DMS53 (cell line): ENCODE data around the gene UGT2B7.
A peak's percentile ranks its signal among the peaks of the same experiment; 100 is the strongest.
"Not testable (repeated sequence)": the region's sequence is repeated elsewhere in the genome, so short reads cannot be mapped to it uniquely, and the experiment has no call there.

Source experiments
- DNase-seq: peaks from one replicate; lab custom pipeline; 2025; lab: John Stamatoyannopoulos, UW

Gene UGT2B7

DNA sequence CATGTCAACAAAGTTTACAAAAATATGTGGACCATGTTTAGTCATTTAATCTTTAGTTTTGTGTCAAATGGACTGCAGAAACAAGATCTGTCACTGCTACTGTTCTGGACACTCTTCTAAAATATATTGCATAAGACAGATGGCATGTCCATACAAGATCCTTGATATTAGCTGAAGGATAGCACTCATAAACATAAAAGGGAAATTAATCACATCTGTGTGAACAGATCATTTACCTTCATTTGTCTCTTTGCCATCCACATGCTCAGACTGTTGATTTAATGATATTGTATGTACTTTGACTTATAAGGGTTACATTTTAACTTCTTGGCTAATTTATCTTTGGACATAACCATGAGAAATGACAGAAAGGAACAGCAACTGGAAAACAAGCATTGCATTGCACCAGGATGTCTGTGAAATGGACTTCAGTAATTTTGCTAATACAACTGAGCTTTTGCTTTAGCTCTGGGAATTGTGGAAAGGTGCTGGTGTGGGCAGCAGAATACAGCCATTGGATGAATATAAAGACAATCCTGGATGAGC, at the start of gene UGT2B7:
Gene UGT2B7 (plus strand): TSS at position 364 of the 546 bp plus-strand sequence. CDS start 47 bp downstream, at position 411.
- peak; percentile 38 for DNase-seq

DNA sequence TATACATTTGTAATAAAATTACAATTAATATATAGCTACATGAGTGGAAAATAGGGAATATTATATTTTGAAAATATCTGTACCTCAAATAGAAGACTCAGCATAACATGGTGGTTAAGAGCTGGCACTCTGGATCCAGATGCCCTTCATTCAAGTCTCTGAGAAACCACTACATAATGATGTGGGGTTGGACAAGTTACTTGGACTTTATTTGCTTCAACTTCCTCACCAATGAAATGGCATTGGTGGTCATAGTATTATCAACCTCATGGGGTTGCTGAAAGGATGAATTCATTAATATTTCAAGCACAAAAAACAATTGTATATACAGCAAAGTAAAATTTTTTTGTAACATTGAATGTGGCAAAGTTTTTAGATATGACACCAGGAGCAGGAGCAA, 46.4 kb upstream of the UGT2B7 start:
- DNase-seq, result no peak

DNA sequence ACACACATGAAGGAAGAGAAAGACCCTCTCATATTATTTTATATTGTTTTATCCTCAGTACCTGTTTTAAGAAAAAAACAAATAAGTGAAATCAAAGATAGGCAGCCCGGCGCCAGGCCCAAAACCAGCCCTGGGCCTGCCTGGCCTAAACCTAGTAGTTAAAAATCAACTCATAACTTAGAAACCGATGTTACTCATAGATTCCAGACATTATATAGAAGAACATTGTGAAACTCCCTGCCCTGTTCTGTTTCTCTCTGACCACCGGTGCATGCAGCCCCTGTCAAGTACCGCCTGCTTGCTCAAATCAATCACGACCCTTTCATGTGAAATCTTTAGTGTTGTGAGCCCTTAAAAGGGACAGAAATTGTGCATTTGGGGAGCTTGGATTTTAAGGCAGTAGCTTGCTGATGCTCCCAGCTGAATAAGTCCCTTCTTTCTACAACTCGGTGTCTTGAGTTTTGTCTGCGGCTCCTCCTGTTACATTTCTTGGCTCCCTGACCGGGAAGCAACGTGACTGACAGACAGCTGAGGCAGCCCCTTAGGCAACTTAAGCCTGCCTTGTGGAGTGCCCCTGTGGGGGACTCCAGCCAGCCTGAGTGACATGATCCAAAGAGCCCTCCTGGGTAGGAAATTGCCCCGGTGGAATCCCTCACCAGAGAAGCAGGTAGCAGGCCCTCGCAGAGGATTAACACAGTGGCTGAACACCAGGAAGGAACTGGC, 45.3 kb upstream of the UGT2B7 start:
- not testable (repeated sequence) for DNase-seq

DNA sequence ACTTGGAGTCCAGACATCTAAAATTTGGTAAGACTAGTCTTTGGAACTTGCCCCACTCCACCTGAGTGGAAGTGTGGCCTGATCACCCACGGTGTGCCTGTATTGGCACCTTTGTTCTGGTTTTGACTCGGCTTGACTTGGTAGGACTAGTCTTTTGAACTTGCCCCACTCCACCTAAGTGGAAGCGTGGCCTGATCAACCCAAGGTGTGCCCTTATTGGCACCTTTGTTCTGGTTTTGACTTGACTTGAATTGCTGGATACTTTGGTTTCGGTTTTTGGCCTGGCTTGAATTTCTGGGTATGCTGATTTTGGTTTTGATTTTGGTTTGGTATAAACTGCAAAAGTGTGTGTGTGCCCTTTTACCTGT, 44.7 kb upstream of the UGT2B7 start:
- DNase-seq, result no peak

DNA sequence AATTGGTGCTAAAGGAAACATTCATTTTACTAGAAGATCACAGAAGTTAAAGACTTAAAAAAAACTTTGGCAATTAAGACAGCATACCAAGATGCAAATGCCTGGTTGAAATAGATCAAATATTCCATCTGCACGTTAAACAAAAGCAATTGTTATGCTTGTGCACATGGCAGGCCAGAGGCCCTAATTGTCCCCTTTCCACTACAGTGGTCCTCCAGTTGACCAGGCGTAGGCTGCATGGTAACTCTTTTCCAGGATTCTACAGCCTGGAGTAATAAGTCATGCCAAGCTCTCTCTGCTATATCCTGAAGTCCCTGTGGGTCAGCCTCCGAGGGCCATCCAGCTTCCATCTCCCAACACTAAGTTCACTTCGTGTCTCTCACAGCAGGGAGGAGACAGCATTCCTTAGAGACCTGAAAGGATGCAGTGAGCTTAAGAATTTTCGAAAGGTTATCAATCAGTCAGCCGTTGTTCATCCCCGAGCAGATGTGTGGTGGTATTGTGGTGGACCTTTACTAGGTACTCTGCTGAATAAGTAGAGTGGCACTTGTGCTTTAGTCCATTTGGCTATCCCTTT, 42.9 kb upstream of the UGT2B7 start:
- not testable (repeated sequence) for DNase-seq

DNA sequence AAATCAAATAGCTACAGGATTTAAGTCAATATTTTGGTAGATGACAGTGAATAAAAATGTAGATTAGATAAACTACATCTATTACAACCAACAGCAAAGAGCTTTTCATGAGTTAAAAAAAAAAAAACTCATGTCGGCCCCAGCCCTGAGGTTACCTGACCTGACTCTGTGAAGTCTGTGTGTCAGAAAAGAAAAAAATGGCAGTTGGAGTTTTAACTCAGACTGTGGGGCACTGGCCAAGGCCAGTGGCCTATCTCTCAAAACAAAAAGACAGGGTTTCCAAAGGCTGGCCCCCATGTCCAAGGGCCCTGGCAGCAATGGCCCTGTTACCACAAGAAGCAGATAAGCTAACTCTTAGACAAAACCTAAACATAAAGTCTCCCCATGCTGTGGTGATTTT, 42.2 kb upstream of the UGT2B7 start:
- DNase-seq, result not testable (repeated sequence)

DNA sequence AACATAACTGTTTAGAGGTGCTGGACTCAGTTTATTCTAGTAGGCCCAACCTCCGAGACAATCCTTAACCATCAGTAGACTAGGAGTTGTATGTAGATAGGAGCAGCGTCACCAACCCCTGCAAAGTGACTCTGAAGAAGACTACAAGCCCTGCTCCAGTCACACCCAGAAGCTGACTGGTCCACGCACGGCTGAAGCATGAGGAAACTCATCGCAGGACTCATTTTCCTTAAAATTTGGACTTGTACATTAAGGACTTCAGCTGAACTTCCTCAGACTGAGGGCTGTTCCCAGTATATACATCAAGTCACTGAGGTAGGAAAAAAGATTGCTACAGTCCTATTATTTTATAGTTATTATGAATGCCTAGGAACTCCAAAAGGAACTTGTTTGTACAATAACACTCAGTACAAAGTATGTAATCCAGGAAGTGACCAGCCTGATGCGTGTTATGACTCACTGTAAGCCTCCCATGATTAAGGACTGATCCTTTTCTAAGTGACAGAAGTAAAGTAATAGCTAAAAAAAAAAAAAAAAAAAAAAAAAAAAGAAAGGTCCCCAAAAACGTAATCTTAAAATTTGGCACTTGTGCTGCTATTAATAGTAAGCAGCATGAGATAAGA, 41.6 kb upstream of the UGT2B7 start:
- DNase-seq, result peak; percentile 77

DNA sequence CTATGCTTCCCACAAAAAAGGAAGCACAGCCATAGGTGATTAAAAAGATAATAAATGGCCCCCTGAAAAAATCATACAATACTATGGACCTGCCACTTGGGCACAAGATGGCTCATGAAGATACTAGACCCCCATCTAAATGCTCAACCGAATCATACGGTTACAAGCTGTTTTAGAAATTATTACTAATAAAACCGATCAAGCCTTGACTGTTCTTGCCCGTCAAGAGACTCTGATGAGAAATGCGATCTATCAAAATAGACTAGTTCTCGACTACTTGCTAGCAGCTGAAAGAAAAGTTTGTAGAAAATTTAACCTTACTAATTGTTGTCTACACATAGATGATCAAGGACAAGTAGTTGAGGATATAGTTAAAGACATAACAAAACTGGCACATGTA, 40.1 kb upstream of the UGT2B7 start:
- no peak for DNase-seq

DNA sequence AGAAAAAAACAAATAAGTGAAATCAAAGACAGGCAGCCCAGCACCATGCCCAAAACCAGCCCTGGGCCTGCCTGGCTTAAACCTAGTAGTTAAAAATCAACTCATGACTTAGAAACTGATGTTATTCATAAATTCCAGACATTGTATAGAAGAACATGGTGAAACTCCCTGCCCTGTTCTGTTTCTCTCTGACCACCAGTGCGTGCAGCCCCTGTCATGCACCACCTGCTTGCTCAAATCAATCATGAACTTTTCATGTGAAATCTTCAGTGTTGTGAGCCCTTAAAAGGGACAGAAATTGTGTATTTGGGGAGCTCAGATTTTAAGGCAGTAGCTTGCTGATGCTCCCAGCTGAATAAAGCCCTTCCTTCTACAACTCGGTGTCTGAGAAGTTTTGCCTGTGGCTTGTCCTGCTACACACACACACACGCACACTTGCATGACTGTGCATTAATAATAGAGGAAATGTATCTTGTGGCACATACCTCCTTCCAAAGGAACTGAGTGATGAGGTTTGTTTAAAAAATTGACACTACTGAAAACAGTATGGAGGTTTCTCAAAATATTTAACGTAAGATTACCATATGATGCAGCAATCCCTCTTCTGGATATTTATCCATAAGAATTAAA, 39.2 kb upstream of the UGT2B7 start:
- DNase-seq, result no peak

DNA sequence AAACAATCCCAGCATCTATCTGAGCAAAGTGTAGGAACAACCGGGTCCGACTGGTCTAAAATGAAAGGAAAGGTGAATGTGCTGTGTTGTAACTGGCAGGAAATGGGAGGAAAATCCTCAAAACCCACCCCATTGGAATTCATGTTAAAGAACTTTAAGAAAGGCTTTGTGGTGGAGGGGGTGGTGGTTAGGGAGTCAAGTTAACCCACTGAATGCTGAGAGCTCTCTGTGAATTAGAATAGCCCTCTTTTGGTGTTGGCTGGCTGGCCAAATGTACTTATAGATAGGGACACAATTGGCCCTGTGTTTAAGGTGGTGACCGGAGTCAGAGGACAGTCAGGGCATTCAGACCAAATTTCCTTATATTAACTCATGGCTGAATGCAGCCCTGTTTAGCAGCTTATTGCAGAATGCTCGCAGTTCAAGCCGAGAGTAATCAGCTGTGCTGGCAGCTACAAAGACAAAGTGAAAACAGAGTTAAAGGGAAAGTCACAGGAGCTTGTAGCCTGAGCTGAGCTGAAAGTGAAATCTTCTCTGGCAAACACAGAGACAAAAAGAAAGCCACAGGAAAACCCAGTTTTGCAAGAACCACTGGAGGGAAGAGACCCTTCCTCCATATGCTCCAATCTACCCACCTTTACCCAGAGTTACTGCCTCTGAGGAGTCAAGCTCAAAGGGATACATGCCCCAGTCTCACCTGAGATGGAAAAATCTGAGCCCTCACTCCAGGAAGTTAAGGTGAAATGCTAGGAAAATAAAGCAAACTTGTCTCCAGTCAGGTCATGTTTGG, 38.5 kb upstream of the UGT2B7 start:
- peak; percentile 7 for DNase-seq

DNA sequence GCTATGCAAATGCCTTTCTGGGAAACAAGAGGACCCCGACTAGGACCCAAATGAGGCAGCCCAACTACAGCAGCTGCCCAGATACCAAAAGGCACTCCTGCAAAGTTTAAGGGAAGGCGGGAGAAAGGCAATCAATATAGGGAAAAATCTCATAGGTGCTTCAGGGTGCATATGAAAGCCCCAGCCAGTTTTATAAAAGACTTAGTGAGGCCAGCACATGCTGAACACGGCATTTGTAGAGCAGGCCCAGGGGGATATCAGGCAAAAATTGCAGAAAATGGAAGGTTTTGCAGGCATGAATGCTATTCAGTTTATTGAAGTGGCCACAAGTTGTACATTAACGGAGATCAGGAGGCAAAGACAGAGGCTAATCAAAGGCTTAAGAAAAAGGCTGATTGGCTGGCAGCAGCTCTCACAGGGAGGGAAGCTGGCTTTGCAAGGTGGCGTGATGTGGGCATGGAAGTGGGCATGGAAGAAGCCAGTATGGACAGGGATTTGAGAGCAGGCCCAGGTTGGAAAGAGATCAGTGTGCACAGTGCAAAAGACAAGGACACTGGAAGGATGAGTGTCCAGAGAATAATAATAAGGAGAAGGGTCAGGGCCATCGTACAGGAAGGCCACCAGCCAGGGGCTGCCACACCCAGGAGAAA, 37.7 kb upstream of the UGT2B7 start:
- DNase-seq, result no peak

DNA sequence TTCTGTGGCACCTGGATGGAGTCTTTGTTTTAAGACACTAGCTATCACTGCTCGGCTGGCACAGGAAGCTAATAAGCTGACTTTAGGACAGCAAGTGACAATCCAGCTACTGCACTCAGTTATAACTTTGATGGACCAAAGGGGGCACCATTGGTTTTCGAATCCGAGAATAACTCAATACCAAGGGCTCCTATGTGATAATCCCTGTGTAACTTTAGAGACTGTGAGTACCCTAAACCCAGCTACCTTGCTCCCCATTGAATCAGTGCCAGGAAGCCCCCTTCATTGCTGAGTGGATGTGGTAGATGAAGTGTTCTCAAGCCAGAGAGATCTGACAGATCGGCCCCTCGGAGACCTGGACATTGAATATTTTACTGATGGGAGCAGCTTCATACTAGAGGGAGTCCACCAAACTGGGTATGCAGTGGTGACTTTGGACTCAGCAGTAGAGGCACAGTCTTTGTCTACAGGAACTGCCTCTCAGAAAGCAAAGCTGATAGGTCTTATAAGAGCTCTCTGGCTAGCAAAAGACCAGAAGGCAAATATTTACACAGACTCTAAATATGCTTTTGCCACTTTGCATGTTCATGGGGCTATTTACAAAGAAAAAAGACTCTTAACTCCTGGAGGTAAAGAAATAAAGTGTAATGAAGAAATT, 35.5 kb upstream of the UGT2B7 start:
- DNase-seq, result peak; percentile 61

DNA sequence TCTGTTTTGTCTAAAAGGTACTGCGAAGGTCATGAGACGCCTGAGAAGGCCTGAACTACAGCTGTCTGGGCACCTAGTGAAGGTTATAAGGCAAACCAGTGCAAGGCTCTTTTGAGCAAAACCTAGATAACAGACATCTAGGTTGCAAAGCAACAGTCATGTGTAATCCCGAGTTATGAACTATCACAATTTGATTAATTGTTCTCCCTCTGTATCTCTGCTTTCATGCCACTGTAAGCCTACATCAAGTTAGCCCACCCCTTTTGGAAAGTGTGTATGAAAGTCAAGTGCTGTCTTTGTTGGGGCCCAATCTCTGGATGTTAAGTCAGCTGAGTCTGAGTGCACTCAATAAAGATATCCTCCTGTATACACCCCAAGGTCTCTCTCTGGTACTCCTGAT, 31.9 kb upstream of the UGT2B7 start:
- no peak for DNase-seq

DNA sequence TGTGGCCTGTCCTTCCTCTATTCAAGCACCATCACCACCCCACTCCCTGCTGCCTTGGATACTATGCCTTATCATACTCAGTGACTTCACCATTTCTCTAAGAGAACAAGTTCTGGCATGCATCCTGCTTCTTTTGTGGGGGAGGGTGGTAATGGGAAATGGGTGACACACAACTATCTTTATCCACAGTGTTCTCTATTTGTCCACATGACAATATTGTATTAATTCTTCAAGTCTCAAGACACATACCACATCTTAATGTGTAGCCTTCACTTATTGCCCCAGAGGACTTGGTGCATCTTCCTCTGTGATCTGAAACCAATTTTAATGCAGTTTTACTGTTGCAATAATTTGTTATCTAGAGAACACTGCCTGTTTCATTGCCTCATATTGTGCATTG, 29.3 kb upstream of the UGT2B7 start:
- DNase-seq, result no peak

DNA sequence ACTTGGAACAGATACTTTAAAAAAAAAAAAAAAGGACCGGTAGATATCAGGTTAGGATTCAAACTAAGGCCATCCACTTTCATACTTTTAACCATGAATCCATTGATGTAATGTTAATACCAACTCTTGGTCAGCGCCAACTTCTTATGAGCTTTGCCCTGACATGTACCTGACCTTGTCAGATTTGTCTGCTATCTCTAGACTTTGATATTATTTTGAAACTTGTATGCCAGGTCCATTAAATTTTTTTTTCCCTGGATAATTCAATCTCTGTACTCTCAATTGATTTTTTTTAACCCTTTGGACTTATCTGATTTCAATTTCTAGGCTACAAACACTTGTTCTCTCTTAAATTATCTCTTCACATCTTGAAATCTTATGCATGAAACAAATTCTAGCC, 27.2 kb upstream of the UGT2B7 start:
- DNase-seq, result no peak

DNA sequence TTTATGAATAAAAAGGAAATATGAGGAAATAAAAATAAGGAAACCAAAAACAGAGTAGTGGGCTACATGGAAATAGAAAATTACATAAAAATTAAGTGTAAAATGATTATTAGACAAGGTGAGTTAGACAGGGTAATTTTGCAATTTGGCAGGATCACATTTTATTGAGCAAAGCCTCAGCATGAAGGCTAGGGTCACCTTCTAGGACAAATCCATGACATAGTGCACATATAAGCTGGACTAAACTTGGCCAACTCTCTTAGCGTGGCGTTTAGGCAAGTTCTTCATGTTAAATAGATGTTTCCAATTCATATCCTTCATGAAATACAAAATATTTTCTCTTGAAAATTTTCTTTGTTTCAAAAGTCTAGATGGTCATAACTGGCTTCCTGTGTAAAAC, 25.7 kb upstream of the UGT2B7 start:
- no peak for DNase-seq

DNA sequence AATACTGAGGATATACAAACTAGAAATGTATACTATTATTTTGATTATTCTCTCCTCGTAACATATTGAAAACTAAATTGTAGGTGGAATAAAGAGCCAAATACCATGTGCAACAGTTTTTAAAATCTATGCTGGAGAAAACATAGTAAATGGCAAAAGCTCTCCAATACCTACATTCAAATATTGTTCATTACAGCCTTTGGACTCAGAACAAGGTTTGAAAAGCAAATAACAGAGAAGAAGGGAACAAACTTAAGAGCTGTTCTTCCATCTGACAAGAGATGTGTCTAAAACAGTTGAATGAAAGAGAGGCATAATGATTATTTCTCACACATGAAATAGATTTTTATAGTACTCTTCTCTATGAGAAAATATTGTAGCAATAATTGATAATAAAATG, 25.0 kb upstream of the UGT2B7 start:
- DNase-seq, result no peak

DNA sequence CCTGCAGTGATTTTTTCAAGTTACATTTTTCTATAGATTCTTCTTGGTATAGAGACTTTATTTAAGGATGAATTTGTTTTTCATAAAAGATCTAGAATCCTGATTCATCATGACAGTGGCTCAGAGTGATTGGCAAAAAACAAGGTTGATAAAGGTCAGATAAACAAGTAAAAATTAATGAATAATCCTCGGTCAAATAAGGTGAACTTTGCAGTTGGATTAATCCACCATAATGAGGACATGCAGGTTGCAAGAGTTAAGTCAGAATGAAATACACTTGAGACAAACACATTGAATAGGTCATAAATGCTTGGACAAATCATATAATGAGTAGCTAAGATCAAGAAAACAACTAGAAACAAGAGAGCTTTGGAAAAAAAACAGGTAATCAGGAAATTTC, 22.9 kb upstream of the UGT2B7 start:
- DNase-seq, result no peak

DNA sequence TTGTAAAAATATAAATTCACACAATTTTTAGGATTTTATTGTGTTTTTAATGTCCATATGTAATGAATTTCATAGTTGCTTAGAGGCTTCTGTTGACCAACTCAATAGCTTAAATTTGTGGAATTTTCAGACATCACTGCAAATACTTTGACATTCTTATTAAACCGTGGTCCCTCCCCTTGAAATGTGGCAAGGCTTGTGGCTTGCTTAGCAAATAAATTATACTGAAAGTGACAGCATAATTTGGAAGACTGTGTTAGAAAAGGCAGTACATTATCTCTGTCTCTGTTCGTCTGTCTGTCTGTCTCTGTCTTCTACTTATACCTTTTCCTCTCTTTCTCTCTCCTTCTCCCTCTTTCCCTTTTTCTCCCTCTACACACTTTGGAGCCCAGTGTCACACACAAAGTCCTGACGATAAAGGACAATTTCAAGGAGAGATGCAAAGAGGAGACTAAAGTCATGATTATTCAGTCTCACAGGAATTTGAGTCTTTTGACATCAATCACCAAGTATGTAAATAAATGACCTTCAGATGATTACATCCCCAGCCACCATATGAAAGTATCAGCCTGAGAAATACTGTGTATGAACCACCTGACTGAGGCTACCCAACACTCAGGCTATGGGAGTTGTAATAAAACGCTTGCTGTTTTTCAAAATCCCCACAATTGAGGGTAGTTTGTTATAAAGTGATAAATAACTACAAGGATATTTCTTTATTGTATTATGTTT, 21.0 kb upstream of the UGT2B7 start:
- no peak for DNase-seq

DNA sequence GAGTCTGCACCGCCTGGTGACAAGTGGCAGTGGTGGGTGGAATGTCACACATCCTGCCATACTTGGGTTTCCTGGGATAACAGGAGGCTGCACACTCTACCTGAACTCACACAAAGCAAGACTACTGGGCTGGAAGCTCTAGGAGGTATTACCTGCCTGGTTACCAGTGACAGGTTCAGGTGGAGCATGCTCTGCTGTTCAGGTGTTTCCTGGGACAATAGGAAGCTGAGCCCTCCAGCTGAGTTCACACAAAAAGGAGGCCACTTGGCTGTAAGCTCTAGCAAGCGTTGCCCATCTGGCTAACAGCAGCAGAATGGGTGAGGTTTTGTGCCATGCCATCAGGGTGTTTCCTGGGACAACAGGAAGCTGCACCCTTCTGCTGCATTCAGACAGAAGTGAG, 17.4 kb upstream of the UGT2B7 start:
- DNase-seq, result peak; percentile 16
